GM23338 (cell line): Measurements from ENCODE around the gene PTAFR.

Source experiments
- CREB1 ChIP-seq: fragments of 250-450 bp; sonication (Bioruptor Pico); IDR thresholded peaks from 2 replicates; pipeline ENCODE4 v1.5.0; 2020; ENCODE audit warnings: low read depth, mild to moderate bottlenecking, moderate library complexity
- CTCF ChIP-seq, 2 experiments: fragments of 200-600 bp in 1 of 2; sonication (generic) in 1 of 2; conservative IDR thresholded peaks; 2 replicates each; pipeline versions ENCODE4 v1.5.1 to v1.6.1; 2016 to 2017; ENCODE audit warnings: antibody characterized with exemption in 2 of 2, low read depth in 2 of 2, mild to moderate bottlenecking in 2 of 2, moderate library complexity in 1 of 2
- EZH2 ChIP-seq: fragments of 200-600 bp; sonication (generic); IDR thresholded peaks from one replicate; pipeline ENCODE4 v1.8.0; 2017; ENCODE audit warnings: antibody characterized with exemption, mild to moderate bottlenecking, low read depth; ENCODE audit not compliant: unreplicated experiment
- EZH2phosphoT487 ChIP-seq: fragments of 200-600 bp; sonication (generic); IDR thresholded peaks from one replicate; pipeline ENCODE4 v1.8.1; 2018; ENCODE audit warnings: antibody characterized with exemption; ENCODE audit not compliant: unreplicated experiment
- JUNB ChIP-seq: IDR thresholded peaks from one replicate; pipeline ENCODE4 v1.6.1; 2016; ENCODE audit warnings: antibody characterized with exemption; ENCODE audit not compliant: unreplicated experiment
- NANOG ChIP-seq: IDR thresholded peaks from 2 replicates; pipeline ENCODE4 v1.6.1; 2016; ENCODE audit warnings: antibody characterized with exemption, borderline replicate concordance
- POLR2AphosphoS5 ChIP-seq: IDR thresholded peaks from 2 replicates; pipeline ENCODE4 v1.6.1; 2016; ENCODE audit warnings: antibody characterized with exemption, low read depth
- STAT1 ChIP-seq: IDR thresholded peaks from one replicate; pipeline ENCODE4 v1.6.1; 2016; ENCODE audit warnings: antibody characterized with exemption; ENCODE audit not compliant: unreplicated experiment
- ZNF114 ChIP-seq: fragments of 250-450 bp; sonication (Bioruptor Pico); IDR thresholded peaks from 2 replicates; pipeline ENCODE4 v1.5.0; 2020; ENCODE audit warnings: mild to moderate bottlenecking, moderate library complexity
- ZNF331 ChIP-seq: fragments of 250-450 bp; sonication (Bioruptor Pico); IDR thresholded peaks from 2 replicates; pipeline ENCODE4 v1.5.0; 2020; ENCODE audit warnings: low read depth, mild to moderate bottlenecking, moderate library complexity
- TF ChIP-seq, protein P1 (sequence below): IDR thresholded peaks from one replicate; pipeline ENCODE4 v1.6.1; 2018; ENCODE audit warnings: antibody characterized with exemption; ENCODE audit not compliant: unreplicated experiment
- TF ChIP-seq, protein P2 (sequence below): fragments of 250-450 bp; sonication (Bioruptor Pico); IDR thresholded peaks from 2 replicates; pipeline ENCODE4 v1.5.0; 2020; ENCODE audit warnings: mild to moderate bottlenecking, moderate library complexity
- TF ChIP-seq, protein P3 (sequence below): IDR thresholded peaks from 2 replicates; pipeline ENCODE4 v1.6.1; 2016; ENCODE audit warnings: antibody characterized with exemption

DNA sequence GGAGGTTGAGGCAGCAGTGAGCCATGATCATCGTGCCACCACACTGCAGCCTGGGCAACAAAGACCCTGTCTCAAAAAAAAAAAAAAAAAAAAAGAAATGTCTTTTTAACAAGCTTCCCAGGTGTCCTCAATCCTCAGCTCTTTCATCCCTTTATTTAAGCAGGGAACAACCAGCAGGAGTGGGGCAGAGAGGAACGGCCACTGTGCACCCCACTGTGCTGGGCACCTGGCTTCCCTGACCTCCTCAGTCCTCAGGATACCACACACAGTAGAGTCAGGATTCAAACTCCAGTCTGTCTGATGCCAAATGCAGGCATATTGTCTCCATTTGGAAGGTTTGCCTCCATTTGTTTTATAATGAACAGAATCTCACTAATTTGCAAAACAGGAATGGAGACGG lies 19.8 kb upstream of the PTAFR start:
- TF ChIP-seq CTCF (conservative IDR thresholded peaks at IDR 0.05; ENCODE audit: low read depth in 2 of 2) (no peak), EZH2phosphoT487 (no peak), POLR2AphosphoS5 (no peak), ZNF114 (CRISPR knock-in tag) (no peak), ZNF331 (no peak), EZH2 (no peak), CREB1 (CRISPR knock-in tag) (no peak), STAT1 (no peak), JUNB (no peak), NANOG (no peak)
- TF ChIP-seq, protein P1, sequence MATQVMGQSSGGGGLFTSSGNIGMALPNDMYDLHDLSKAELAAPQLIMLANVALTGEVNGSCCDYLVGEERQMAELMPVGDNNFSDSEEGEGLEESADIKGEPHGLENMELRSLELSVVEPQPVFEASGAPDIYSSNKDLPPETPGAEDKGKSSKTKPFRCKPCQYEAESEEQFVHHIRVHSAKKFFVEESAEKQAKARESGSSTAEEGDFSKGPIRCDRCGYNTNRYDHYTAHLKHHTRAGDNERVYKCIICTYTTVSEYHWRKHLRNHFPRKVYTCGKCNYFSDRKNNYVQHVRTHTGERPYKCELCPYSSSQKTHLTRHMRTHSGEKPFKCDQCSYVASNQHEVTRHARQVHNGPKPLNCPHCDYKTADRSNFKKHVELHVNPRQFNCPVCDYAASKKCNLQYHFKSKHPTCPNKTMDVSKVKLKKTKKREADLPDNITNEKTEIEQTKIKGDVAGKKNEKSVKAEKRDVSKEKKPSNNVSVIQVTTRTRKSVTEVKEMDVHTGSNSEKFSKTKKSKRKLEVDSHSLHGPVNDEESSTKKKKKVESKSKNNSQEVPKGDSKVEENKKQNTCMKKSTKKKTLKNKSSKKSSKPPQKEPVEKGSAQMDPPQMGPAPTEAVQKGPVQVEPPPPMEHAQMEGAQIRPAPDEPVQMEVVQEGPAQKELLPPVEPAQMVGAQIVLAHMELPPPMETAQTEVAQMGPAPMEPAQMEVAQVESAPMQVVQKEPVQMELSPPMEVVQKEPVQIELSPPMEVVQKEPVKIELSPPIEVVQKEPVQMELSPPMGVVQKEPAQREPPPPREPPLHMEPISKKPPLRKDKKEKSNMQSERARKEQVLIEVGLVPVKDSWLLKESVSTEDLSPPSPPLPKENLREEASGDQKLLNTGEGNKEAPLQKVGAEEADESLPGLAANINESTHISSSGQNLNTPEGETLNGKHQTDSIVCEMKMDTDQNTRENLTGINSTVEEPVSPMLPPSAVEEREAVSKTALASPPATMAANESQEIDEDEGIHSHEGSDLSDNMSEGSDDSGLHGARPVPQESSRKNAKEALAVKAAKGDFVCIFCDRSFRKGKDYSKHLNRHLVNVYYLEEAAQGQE = no peak
- TF ChIP-seq, protein P2, sequence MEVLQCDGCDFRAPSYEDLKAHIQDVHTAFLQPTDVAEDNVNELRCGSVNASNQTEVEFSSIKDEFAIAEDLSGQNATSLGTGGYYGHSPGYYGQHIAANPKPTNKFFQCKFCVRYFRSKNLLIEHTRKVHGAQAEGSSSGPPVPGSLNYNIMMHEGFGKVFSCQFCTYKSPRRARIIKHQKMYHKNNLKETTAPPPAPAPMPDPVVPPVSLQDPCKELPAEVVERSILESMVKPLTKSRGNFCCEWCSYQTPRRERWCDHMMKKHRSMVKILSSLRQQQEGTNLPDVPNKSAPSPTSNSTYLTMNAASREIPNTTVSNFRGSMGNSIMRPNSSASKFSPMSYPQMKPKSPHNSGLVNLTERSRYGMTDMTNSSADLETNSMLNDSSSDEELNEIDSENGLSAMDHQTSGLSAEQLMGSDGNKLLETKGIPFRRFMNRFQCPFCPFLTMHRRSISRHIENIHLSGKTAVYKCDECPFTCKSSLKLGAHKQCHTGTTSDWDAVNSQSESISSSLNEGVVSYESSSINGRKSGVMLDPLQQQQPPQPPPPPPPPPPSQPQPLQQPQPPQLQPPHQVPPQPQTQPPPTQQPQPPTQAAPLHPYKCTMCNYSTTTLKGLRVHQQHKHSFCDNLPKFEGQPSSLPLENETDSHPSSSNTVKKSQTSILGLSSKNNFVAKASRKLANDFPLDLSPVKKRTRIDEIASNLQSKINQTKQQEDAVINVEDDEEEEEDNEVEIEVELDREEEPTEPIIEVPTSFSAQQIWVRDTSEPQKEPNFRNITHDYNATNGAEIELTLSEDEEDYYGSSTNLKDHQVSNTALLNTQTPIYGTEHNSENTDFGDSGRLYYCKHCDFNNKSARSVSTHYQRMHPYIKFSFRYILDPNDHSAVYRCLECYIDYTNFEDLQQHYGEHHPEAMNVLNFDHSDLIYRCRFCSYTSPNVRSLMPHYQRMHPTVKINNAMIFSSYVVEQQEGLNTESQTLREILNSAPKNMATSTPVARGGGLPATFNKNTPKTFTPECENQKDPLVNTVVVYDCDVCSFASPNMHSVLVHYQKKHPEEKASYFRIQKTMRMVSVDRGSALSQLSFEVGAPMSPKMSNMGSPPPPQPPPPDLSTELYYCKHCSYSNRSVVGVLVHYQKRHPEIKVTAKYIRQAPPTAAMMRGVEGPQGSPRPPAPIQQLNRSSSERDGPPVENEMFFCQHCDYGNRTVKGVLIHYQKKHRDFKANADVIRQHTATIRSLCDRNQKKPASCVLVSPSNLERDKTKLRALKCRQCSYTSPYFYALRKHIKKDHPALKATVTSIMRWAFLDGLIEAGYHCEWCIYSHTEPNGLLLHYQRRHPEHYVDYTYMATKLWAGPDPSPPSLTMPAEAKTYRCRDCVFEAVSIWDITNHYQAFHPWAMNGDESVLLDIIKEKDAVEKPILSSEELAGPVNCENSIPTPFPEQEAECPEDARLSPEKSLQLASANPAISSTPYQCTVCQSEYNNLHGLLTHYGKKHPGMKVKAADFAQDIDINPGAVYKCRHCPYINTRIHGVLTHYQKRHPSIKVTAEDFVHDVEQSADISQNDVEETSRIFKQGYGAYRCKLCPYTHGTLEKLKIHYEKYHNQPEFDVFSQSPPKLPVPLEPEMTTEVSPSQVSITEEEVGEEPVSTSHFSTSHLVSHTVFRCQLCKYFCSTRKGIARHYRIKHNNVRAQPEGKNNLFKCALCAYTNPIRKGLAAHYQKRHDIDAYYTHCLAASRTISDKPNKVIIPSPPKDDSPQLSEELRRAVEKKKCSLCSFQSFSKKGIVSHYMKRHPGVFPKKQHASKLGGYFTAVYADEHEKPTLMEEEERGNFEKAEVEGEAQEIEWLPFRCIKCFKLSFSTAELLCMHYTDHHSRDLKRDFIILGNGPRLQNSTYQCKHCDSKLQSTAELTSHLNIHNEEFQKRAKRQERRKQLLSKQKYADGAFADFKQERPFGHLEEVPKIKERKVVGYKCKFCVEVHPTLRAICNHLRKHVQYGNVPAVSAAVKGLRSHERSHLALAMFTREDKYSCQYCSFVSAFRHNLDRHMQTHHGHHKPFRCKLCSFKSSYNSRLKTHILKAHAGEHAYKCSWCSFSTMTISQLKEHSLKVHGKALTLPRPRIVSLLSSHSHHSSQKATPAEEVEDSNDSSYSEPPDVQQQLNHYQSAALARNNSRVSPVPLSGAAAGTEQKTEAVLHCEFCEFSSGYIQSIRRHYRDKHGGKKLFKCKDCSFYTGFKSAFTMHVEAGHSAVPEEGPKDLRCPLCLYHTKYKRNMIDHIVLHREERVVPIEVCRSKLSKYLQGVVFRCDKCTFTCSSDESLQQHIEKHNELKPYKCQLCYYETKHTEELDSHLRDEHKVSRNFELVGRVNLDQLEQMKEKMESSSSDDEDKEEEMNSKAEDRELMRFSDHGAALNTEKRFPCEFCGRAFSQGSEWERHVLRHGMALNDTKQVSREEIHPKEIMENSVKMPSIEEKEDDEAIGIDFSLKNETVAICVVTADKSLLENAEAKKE (CRISPR knock-in tag) = no peak
- TF ChIP-seq, protein P3, sequence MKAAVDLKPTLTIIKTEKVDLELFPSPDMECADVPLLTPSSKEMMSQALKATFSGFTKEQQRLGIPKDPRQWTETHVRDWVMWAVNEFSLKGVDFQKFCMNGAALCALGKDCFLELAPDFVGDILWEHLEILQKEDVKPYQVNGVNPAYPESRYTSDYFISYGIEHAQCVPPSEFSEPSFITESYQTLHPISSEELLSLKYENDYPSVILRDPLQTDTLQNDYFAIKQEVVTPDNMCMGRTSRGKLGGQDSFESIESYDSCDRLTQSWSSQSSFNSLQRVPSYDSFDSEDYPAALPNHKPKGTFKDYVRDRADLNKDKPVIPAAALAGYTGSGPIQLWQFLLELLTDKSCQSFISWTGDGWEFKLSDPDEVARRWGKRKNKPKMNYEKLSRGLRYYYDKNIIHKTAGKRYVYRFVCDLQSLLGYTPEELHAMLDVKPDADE = no peak
